IPS DF 19.7 (cell line): ENCODE measurements around the gene SCFD2.

Experiments
- DNase-seq: peaks from one replicate; pipeline ENCODE4 v3.0.0-alpha.2; 2013; ENCODE audit warnings: low read depth, low spot score

SCFD2 gene

DNA sequence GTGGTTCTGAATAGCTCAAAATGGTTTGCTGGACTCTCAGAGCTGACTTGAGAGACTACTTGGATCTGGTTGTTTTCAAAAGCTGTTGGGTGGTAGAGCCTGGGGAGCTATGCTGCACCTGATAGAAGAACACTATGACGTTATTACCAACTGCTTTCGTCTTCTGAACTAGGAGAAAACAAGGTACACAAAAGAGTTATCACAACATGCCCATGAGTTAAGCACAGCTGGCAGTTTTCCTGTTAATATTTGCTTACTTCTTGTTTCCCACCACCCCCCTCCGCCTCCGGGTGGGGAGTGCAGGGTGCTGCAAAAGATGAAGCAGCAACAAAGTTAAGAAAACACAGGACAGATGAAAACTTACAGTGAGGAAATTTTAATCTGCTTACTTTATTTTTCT is 434.6 kb downstream of the SCFD2 start:
- no peak for DNase-seq

GRCh38 chr4:52926196-52926974 is 439.5 kb downstream of the SCFD2 start:
- no peak for DNase-seq

- DNase-seq, result no peak
Measured at GRCh38 chr4:52925531-52925968, 440.3 kb downstream of the SCFD2 start.

GRCh38 chr4:52919461-52919860 is 446.4 kb downstream of the SCFD2 start:
- DNase-seq, result no peak

DNA sequence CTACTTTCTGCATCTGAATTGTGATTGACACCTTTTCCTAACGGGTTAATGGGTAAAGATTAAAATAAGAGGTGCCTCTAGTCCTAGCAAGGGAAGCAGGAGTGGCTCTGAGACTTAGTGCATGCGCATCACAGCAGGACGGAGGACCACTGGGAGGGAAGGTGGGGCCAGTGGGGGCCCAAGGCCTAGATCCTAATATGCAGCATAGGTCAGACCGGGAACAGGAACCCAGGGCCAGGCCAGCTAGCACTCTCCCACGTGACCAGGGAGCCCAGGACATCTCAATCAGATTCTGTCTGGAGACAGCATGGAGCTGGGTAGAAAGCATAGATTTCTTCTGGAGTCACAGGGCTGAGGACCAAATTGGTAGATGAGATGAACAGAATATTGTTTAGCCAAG is 448.0 kb downstream of the SCFD2 start:
- no peak for DNase-seq

- no peak for DNase-seq
Measured at GRCh38 chr4:52915730-52916300, 450.0 kb downstream of the SCFD2 start.

DNA sequence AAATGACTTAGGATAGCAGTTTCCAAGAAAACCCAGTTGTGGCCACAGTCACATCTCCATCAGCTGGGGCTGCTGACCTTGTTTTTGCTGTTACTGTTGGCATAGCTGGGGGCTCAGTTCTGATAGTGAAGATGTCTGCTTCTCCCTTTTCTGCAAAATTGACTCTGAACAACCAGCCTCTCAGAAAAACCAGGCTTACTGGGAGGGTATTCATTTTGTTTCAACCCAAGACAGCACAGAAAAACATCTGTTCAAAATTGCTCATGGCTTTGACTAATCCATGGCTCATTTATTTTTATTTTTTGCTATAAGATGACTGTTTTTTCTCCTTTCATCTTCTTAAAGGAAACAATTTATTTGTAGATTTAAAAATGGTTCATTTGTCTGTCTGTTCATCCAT is 450.7 kb downstream of the SCFD2 start:
- no peak for DNase-seq

GRCh38 chr4:52914051-52914605 is 451.7 kb downstream of the SCFD2 start:
- DNase-seq, result no peak

- DNase-seq, result no peak
Measured at GRCh38 chr4:52912608-52913007, 453.3 kb downstream of the SCFD2 start.

- peak; percentile 63 for DNase-seq
Measured at GRCh38 chr4:52911684-52912294, 454.1 kb downstream of the SCFD2 start.

GRCh38 chr4:52910115-52910514 is 455.7 kb downstream of the SCFD2 start:
- no peak for DNase-seq

DNA sequence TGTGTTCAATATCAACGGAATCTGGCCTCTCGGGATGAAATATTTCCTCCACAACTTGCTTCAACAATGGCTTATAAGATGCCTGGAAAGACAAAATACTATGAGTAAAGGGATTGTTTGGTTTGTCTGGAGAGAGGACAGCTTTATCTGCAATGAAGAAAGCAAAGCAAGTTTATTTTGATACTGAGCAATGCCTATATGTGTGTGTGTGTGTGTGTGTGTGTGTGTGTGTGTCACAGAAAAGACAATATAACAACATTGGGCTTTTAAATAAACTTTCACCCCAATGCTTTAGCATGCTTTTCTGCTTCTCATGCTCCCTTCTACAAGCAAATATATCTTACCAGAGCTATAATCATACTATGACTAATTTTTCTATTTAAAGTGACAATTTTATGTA is 458.4 kb downstream of the SCFD2 start:
- no peak for DNase-seq

- DNase-seq, result no peak
Measured at GRCh38 chr4:52904421-52904820, 461.4 kb downstream of the SCFD2 start.

DNA sequence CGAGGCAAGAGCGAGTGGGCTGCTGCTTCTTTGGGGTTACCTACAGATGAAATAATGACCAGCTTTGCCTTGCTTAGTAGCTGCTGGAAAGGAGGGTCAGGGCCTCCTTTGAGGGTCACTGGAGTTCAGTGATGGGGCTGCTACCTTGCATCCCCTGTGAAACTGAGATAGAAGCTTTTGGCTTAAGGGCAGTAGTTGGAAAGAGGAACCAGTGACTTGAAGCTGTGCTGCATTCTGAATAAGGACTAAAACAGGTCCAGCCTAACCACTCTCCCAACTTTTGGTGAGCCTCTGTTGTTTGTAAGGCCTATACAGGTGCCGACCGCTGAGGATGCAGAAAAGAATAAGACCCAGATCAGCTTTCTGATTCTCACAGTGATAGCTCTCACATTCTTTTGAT is 462.6 kb downstream of the SCFD2 start:
- no peak for DNase-seq

GRCh38 chr4:52894443-52894842 is 471.4 kb downstream of the SCFD2 start:
- no peak for DNase-seq

GRCh38 chr4:52892880-52893279 is 473.0 kb downstream of the SCFD2 start:
- DNase-seq, result no peak

- no peak for DNase-seq
Measured at GRCh38 chr4:52891743-52892142, 474.1 kb downstream of the SCFD2 start.

GRCh38 chr4:52890521-52890791 is 475.4 kb downstream of the SCFD2 start:
- no peak for DNase-seq

GRCh38 chr4:52889778-52890520 is 475.9 kb downstream of the SCFD2 start:
- no peak for DNase-seq

DNA sequence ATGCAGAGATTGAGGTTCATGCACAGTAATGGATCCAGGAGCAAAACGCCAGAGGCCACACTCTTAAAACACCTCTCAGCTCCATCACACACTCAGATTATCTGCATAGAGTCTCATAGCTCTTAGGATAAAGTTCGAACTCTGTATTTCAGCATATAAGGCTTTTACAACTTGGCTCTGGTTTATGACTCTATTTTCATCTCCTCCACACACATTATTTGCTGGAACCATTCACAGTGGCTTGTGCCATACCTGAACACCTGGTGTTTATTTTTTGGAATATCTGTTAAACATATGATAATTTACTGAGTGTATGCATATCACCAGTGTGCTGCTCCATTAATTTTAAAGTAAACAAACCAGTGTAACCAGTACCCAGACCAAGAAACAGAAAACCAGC is 476.5 kb downstream of the SCFD2 start:
- no peak for DNase-seq

DNA sequence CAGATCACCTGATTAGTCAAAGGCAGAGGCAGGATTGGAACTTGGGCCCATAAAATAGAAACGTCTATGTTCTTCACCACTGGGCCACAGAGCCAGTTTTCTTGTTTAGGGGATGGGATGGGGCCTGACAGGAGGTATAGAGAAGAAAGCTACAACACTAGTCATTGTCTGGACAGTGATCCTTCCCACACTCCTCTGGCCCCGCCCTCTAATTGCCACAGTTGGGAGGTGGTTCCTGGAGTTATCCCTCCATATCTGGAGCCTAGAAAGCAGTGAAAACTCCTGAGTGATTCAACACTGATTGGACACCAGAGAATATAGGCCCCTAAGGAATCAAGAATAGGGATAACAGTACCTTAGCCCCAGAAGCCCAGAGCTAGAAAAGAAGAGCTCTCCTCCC is 480.9 kb downstream of the SCFD2 start:
- DNase-seq, result no peak
